ENCODE measurements around the gene PEMT. TPM values are rescaled to one million over a fixed set of nuclear protein-coding genes. Genes with fewer than 3 reads are reported as not detected.

PEMT gene
- total and polyA plus RNA-seq, 2 experiments from 2014 or later = 54.8 to 55.2 TPM

DNA sequence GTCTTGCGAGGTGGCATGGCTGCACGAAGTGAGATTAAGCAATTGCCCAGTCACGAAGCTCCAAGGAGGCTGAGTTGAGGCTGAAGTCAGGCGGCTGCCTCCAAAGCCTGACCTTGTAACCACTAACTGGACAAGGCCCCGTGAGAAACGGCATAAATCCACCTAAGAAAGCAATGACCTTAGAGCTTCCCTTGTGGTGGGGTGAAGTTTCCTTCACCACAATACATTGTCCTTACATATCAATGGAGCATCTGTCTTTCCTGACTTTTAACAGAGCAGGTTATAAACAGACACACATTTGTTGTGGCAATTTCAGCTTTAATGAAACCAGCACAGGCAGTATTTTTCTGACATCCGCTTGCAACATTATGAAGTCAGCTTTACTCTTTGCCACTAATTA lies 117.2 kb downstream of the PEMT start:
- TF ChIP-seq JUNB (IDR thresholded peaks at IDR 0.05; ENCODE audit: unreplicated experiment) (no peak), EZH2 (IDR thresholded peaks at IDR 0.05; ENCODE audit: low read depth, unreplicated experiment) (no peak), STAT1 (IDR thresholded peaks at IDR 0.05; ENCODE audit: unreplicated experiment) (no peak), CREB1 (CRISPR knock-in tag; IDR thresholded peaks at IDR 0.05; ENCODE audit: low read depth) (no peak)
- TF ChIP-seq, protein P1, sequence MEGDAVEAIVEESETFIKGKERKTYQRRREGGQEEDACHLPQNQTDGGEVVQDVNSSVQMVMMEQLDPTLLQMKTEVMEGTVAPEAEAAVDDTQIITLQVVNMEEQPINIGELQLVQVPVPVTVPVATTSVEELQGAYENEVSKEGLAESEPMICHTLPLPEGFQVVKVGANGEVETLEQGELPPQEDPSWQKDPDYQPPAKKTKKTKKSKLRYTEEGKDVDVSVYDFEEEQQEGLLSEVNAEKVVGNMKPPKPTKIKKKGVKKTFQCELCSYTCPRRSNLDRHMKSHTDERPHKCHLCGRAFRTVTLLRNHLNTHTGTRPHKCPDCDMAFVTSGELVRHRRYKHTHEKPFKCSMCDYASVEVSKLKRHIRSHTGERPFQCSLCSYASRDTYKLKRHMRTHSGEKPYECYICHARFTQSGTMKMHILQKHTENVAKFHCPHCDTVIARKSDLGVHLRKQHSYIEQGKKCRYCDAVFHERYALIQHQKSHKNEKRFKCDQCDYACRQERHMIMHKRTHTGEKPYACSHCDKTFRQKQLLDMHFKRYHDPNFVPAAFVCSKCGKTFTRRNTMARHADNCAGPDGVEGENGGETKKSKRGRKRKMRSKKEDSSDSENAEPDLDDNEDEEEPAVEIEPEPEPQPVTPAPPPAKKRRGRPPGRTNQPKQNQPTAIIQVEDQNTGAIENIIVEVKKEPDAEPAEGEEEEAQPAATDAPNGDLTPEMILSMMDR (conservative IDR thresholded peaks at IDR 0.05; ENCODE audit: low read depth in 2 of 2) = no peak
- TF ChIP-seq, protein P2, sequence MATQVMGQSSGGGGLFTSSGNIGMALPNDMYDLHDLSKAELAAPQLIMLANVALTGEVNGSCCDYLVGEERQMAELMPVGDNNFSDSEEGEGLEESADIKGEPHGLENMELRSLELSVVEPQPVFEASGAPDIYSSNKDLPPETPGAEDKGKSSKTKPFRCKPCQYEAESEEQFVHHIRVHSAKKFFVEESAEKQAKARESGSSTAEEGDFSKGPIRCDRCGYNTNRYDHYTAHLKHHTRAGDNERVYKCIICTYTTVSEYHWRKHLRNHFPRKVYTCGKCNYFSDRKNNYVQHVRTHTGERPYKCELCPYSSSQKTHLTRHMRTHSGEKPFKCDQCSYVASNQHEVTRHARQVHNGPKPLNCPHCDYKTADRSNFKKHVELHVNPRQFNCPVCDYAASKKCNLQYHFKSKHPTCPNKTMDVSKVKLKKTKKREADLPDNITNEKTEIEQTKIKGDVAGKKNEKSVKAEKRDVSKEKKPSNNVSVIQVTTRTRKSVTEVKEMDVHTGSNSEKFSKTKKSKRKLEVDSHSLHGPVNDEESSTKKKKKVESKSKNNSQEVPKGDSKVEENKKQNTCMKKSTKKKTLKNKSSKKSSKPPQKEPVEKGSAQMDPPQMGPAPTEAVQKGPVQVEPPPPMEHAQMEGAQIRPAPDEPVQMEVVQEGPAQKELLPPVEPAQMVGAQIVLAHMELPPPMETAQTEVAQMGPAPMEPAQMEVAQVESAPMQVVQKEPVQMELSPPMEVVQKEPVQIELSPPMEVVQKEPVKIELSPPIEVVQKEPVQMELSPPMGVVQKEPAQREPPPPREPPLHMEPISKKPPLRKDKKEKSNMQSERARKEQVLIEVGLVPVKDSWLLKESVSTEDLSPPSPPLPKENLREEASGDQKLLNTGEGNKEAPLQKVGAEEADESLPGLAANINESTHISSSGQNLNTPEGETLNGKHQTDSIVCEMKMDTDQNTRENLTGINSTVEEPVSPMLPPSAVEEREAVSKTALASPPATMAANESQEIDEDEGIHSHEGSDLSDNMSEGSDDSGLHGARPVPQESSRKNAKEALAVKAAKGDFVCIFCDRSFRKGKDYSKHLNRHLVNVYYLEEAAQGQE (IDR thresholded peaks at IDR 0.05; ENCODE audit: unreplicated experiment) = no peak
- Histone ChIP-seq H3K79me2 (replicated peaks; ENCODE audit: insufficient read depth) (peaks cover 25% of the 10 kb centered on the region), H3K36me3 (ENCODE audit: insufficient read depth) (no peaks in the 10 kb centered on the region), H3F3A (replicated peaks; ENCODE audit: low read depth) (no peaks in the 10 kb centered on the region), H2AFZ (no peak overlapping the region), H3K27me3 (ENCODE audit: insufficient read depth) (no peaks in the 10 kb centered on the region), H3K4me3 (no peak overlapping the region), H3K4me1 (ENCODE audit: insufficient read depth) (peaks cover 8% of the 10 kb centered on the region), H3K9me2 (ENCODE audit: insufficient read depth) (no peaks in the 10 kb centered on the region), H4K20me1 (replicated peaks; ENCODE audit: insufficient read depth) (peaks cover 8% of the 10 kb centered on the region; the same call in 1 of the 2 replicates), H3K4me2 (no peak overlapping the region), H3K27ac (ENCODE audit: low read depth) (no peak overlapping the region)
- H3K27me3 Mint-ChIP-seq (ENCODE audit: insufficient read depth, low read depth, poor library complexity) = peaks cover 17% of the 10 kb centered on the region
- no peak for ATAC-seq
- no peaks in the 10 kb centered on the region for H3K9me3 Mint-ChIP-seq
- H3K36me3 Mint-ChIP-seq (ENCODE audit: low read depth) = no peaks in the 10 kb centered on the region
- no peak overlapping the region for H3K4me3 Mint-ChIP-seq
- DNase-seq (ENCODE audit: low spot score) = no peak
- H3K4me1 Mint-ChIP-seq = peaks cover 11% of the 10 kb centered on the region
- no peak overlapping the region for H3K27ac Mint-ChIP-seq

DNA sequence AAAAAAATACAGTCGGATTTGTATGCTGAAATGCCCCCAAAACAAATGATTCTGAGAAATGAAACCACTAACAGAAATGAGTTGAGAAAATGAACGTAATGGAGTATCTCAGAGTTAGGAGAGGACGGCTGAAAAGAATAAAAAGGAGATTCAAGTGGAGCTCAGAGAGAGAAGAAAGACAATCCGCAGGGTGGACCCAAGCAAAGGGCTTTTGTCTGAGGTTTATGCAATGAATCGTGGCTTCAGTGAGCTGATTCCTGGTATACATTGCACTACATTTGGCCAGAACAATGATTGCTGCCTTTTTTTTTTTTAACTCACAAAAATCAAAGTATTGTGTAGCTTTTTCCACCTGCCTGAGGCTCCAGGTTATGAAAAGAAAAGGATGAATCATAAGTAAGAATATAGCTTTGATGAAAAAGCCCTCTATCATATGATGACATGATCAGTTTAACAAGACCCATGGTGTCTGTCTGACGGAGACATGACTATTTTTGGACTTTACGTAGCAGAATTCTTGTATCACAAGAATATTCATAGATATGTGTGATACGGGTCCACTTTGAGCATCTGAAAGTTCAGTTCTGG lies 119.1 kb downstream of the PEMT start:
- H3K4me3 Mint-ChIP-seq = no peak overlapping the region
- Histone ChIP-seq H3K36me3 (ENCODE audit: insufficient read depth) (no peaks in the 10 kb centered on the region), H3K4me3 (no peak overlapping the region), H2AFZ (no peak overlapping the region), H3K9me2 (ENCODE audit: insufficient read depth) (no peaks in the 10 kb centered on the region), H3K4me2 (no peak overlapping the region), H3K27me3 (ENCODE audit: insufficient read depth) (no peaks in the 10 kb centered on the region), H3F3A (replicated peaks; ENCODE audit: low read depth) (no peaks in the 10 kb centered on the region), H3K4me1 (ENCODE audit: insufficient read depth) (0 out of 2 replicates have a peak, but pooled peaks cover under 1% of the 10 kb centered on the region), H4K20me1 (replicated peaks; ENCODE audit: insufficient read depth) (no peaks in the 10 kb centered on the region), H3K27ac (ENCODE audit: low read depth) (no peak overlapping the region), H3K79me2 (replicated peaks; ENCODE audit: insufficient read depth) (peaks cover 5% of the 10 kb centered on the region)
- peaks cover 3% of the 10 kb centered on the region for H3K4me1 Mint-ChIP-seq
- peaks cover 22% of the 10 kb centered on the region for H3K27me3 Mint-ChIP-seq (ENCODE audit: insufficient read depth, low read depth, poor library complexity)
- DNase-seq (ENCODE audit: low spot score) = no peak
- no peak for ATAC-seq
- no peaks in the 10 kb centered on the region for H3K9me3 Mint-ChIP-seq
- H3K36me3 Mint-ChIP-seq (ENCODE audit: low read depth) = no peaks in the 10 kb centered on the region
- H3K27ac Mint-ChIP-seq = no peak overlapping the region
- TF ChIP-seq STAT1 (IDR thresholded peaks at IDR 0.05; ENCODE audit: unreplicated experiment) (no peak), POLR2AphosphoS5 (IDR thresholded peaks at IDR 0.05; ENCODE audit: low read depth) (no peak), JUNB (IDR thresholded peaks at IDR 0.05; ENCODE audit: unreplicated experiment) (no peak), ZNF331 (CRISPR knock-in tag; IDR thresholded peaks at IDR 0.05; ENCODE audit: low read depth) (no peak), CREB1 (CRISPR knock-in tag; IDR thresholded peaks at IDR 0.05; ENCODE audit: low read depth) (no peak)
- TF ChIP-seq, protein P3, sequence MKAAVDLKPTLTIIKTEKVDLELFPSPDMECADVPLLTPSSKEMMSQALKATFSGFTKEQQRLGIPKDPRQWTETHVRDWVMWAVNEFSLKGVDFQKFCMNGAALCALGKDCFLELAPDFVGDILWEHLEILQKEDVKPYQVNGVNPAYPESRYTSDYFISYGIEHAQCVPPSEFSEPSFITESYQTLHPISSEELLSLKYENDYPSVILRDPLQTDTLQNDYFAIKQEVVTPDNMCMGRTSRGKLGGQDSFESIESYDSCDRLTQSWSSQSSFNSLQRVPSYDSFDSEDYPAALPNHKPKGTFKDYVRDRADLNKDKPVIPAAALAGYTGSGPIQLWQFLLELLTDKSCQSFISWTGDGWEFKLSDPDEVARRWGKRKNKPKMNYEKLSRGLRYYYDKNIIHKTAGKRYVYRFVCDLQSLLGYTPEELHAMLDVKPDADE (IDR thresholded peaks at IDR 0.05) = no peak
- TF ChIP-seq, protein P2 (IDR thresholded peaks at IDR 0.05; ENCODE audit: unreplicated experiment) = no peak
